CD4-positive, alpha-beta T cell treated with Interleukin-6 at 100 ng/mL for 8 hours (primary cell): Measurements from ENCODE around the gene KCTD13.
"Not testable (repeated sequence)": the region's sequence is repeated elsewhere in the genome, so short reads cannot be mapped to it uniquely, and the experiment has no call there.

ENCODE experiments used
- DNase-seq: peaks from one replicate; pipeline ENCODE4 v3.0.0-alpha.2; 2020; ENCODE audit warnings: mixed read lengths, low spot score

KCTD13 gene

GRCh38 chr16:29943846-29944799, 18.1 kb upstream of the KCTD13 start:
- DNase-seq, result no peak

GRCh38 chr16:29940656-29941055, 14.6 kb upstream of the KCTD13 start:
- no peak for DNase-seq

GRCh38 chr16:29931750-29932149, 5.7 kb upstream of the KCTD13 start:
- not testable (repeated sequence) for DNase-seq

- no peak for DNase-seq
Measured at GRCh38 chr16:29927070-29927905, 1.3 kb upstream of the KCTD13 start.

- DNase-seq, result no peak
Measured at GRCh38 chr16:29926711-29927052, 656 bp upstream of the KCTD13 start.

GRCh38 chr16:29925105-29925756, 795 bp downstream of the KCTD13 start:
- no peak for DNase-seq

- DNase-seq, result no peak
Measured at GRCh38 chr16:29922986-29923501, 3.0 kb downstream of the KCTD13 start.

GRCh38 chr16:29922326-29922725, 3.7 kb downstream of the KCTD13 start:
- no peak for DNase-seq

GRCh38 chr16:29921034-29921385, 5.0 kb downstream of the KCTD13 start:
- no peak for DNase-seq

GRCh38 chr16:29920288-29921033, 5.6 kb downstream of the KCTD13 start:
- no peak for DNase-seq

GRCh38 chr16:29916979-29917378, 9.0 kb downstream of the KCTD13 start:
- DNase-seq, result no peak

- no peak for DNase-seq
Measured at GRCh38 chr16:29915590-29916247, 10.3 kb downstream of the KCTD13 start.

GRCh38 chr16:29913514-29913913, 12.5 kb downstream of the KCTD13 start:
- no peak for DNase-seq

- no peak for DNase-seq
Measured at GRCh38 chr16:29912087-29912486, 13.9 kb downstream of the KCTD13 start.

- DNase-seq, result no peak
Measured at GRCh38 chr16:29911676-29912010, 14.4 kb downstream of the KCTD13 start.

- no peak for DNase-seq
Measured at GRCh38 chr16:29910819-29911675, 15.0 kb downstream of the KCTD13 start.

- not testable (repeated sequence) for DNase-seq
Measured at GRCh38 chr16:29909851-29910250, 16.2 kb downstream of the KCTD13 start.

GRCh38 chr16:29909391-29909790, 16.6 kb downstream of the KCTD13 start:
- DNase-seq, result no peak

GRCh38 chr16:29908719-29909220, 17.3 kb downstream of the KCTD13 start:
- DNase-seq, result no peak

GRCh38 chr16:29907973-29908372, 18.1 kb downstream of the KCTD13 start:
- DNase-seq, result no peak
